BE2C (cell line): ENCODE results near the gene CFAP65.

Experiments
- DNase-seq: peaks from one replicate; pipeline ENCODE4 v3.0.0-alpha.2; 2020
- H3K27me3 ChIP-seq: fragments of 250-450 bp; sonication (Bioruptor Pico); 2 replicates; pipeline ENCODE4 v1.5.1; 2020; ENCODE audit warnings: mild to moderate bottlenecking
- H3K36me3 ChIP-seq: fragments of 250-450 bp; sonication (Bioruptor Pico); 2 replicates; pipeline ENCODE4 v1.5.1; 2020; ENCODE audit warnings: mild to moderate bottlenecking
- H3K4me1 ChIP-seq: fragments of 250-450 bp; sonication (Bioruptor Pico); 2 replicates; pipeline ENCODE4 v1.5.1; 2020
- H3K4me3 ChIP-seq: 2 replicates; pipeline ENCODE4 v1.5.1; 2011; ENCODE audit warnings: low read depth, low read length
- H3K9me3 ChIP-seq: fragments of 250-450 bp; sonication (Bioruptor Pico); 2 replicates; pipeline ENCODE4 v1.5.1; 2020
- TF ChIP-seq, protein P1 (sequence below): IDR thresholded peaks from 2 replicates; pipeline ENCODE4 v1.5.1; 2012; ENCODE audit warnings: mild to moderate bottlenecking, low read depth, low read length

CFAP65 gene

GRCh38 chr2:219057709-219058540, 16.6 kb upstream of the CFAP65 start:
- TF ChIP-seq, protein P1, sequence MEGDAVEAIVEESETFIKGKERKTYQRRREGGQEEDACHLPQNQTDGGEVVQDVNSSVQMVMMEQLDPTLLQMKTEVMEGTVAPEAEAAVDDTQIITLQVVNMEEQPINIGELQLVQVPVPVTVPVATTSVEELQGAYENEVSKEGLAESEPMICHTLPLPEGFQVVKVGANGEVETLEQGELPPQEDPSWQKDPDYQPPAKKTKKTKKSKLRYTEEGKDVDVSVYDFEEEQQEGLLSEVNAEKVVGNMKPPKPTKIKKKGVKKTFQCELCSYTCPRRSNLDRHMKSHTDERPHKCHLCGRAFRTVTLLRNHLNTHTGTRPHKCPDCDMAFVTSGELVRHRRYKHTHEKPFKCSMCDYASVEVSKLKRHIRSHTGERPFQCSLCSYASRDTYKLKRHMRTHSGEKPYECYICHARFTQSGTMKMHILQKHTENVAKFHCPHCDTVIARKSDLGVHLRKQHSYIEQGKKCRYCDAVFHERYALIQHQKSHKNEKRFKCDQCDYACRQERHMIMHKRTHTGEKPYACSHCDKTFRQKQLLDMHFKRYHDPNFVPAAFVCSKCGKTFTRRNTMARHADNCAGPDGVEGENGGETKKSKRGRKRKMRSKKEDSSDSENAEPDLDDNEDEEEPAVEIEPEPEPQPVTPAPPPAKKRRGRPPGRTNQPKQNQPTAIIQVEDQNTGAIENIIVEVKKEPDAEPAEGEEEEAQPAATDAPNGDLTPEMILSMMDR: peak; percentile 86
- peak; percentile 88 for DNase-seq
- Histone ChIP-seq H3K4me1 (peaks cover 2% of the 10 kb centered on the region; the same call in 1 of the 2 replicates), H3K9me3 (no peaks in the 10 kb centered on the region), H3K36me3 (no peaks in the 10 kb centered on the region), H3K4me3 (peak overlapping the region; percentile 31), H3K27me3 (peaks cover 68% of the 10 kb centered on the region)

GRCh38 chr2:219056896-219057708, 15.8 kb upstream of the CFAP65 start:
- DNase-seq: no peak
- H3K36me3 ChIP-seq: no peaks in the 10 kb centered on the region
- peaks cover 2% of the 10 kb centered on the region; the same call in 1 of the 2 replicates for H3K4me1 ChIP-seq
- no peaks in the 10 kb centered on the region for H3K9me3 ChIP-seq
- peaks cover 60% of the 10 kb centered on the region for H3K27me3 ChIP-seq
- TF ChIP-seq, protein P1: no peak
- H3K4me3 ChIP-seq: peak overlapping the region; percentile 31

- H3K27me3 ChIP-seq: peaks cover 52% of the 10 kb centered on the region
- no peaks in the 10 kb centered on the region for H3K9me3 ChIP-seq
- H3K4me3 ChIP-seq: no peak overlapping the region
- peaks cover 2% of the 10 kb centered on the region; the same call in 1 of the 2 replicates for H3K4me1 ChIP-seq
- TF ChIP-seq, protein P1: no peak
- no peak for DNase-seq
- H3K36me3 ChIP-seq: no peaks in the 10 kb centered on the region
Observed at GRCh38 chr2:219056176-219056895, 15.0 kb upstream of the CFAP65 start.

DNA sequence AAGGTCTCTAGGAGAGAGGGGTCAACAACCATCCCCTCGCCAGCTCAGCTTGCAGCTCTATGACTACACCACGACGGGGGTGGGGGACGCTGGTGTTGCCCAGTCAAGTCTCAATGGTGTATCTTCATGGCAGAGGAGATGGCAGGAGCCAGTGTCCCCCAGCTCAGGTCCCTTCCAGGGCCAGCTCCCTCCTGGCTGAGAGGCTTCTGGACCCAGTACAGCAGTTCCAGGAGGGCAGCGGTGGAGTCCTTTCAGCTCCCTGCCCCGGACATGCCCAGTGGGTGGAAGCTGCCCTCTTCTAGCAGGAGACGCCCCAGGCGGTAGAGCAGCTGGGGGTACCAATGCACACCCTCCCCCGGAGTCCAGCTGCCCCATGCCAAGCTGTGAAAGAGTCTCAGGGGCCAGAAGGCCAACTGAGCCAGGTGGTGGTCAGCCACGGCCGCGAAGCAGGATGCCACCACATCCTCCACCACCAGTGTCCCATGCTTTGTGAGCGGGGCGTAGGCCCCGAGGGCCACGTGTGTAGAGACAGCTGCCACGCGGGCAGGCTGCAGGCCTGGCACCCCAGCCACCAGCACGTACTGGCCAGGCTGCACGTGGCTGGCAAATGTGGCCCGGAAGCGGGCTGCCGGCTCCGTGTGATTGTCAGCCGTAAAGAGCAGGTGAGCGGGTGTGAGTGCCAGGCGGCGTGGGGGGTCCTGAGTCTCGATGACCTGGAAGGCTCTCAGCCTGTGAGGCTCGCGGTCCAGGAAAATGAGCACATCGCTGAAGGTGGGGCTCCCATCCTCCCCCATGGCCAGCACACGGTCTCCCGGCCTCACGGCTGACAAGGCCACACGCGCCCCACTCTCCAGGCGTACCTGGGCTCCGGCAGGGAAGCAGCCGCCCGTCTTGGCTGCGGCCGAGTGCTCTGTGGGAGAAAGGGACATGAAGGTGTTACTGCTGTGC, 13.9 kb upstream of the CFAP65 start:
- TF ChIP-seq, protein P1: no peak
- Histone ChIP-seq H3K4me1 (peaks cover 2% of the 10 kb centered on the region; the same call in 1 of the 2 replicates), H3K36me3 (no peaks in the 10 kb centered on the region), H3K9me3 (no peaks in the 10 kb centered on the region), H3K27me3 (peaks cover 41% of the 10 kb centered on the region), H3K4me3 (no peak overlapping the region)
- no peak for DNase-seq

DNA sequence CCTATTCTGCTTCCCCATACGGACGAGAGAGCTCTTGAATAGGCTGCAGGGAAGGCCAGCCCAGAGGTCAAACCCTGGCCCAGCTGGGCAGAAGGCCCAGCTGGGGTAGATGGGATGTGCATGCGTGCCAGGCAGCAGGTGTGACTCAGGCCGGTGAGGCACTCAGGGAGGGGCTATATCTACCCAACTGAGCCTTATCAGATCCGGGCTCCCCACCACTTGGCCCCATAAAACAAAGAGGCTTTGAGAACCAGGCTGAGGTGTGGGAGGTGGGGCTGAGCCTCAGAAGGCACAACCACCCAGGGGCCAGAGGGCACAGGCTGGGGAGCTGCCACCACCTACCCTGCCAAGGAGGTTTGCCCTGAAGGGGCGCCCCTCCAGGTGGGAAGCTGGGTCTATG, 8.0 kb upstream of the CFAP65 start:
- TF ChIP-seq, protein P1: no peak
- H3K4me3 ChIP-seq: no peak overlapping the region

More for the DNA sequence above, 8.0 kb upstream of the CFAP65 start:
- no peaks in the 10 kb centered on the region for H3K9me3 ChIP-seq
- no peaks in the 10 kb centered on the region for H3K36me3 ChIP-seq
- H3K27me3 ChIP-seq: peaks cover 13% of the 10 kb centered on the region
- H3K4me1 ChIP-seq: no peaks in the 10 kb centered on the region
- DNase-seq: no peak
